CD4-positive, alpha-beta memory T cell (primary cell): ENCODE results near the gene EPM2A. TPM values are rescaled to one million over a fixed set of nuclear protein-coding genes. Genes with fewer than 3 reads are reported as not detected.

Experiments used
- CTCF ChIA-PET: fragments of 350-600 bp; sonication (Branson Sonifier 250); formaldehyde crosslinking; loops from one replicate; lab custom pipeline; 2021; ENCODE audit warnings: inconsistent platforms; ENCODE audit not compliant: partially characterized antibody; lab: Charles Lee
- POLR2A ChIA-PET: fragments of 350-600 bp; sonication (Branson Sonifier 250); formaldehyde crosslinking; loops from one replicate; lab custom pipeline; 2021; ENCODE audit not compliant: partially characterized antibody; lab: Charles Lee
- DNase-seq, 5 donors: peaks; one replicate each; pipeline versions ENCODE4 v3.0.0 to v3.0.0-alpha.2; 2020 to 2022; ENCODE audit warnings: mixed read lengths in 1 of 5
- H3K27ac ChIP-seq: one replicate; pipeline ENCODE4 v1.7.0; 2013; ENCODE audit warnings: low read depth, low read length
- H3K27me3 ChIP-seq: 2 replicates; pipeline ENCODE4 v1.7.0; 2013; ENCODE audit warnings: mild to moderate bottlenecking, low read length, moderate library complexity; ENCODE audit not compliant: insufficient read depth
- H3K36me3 ChIP-seq: 2 replicates; pipeline ENCODE4 v1.7.0; 2013; ENCODE audit warnings: mild to moderate bottlenecking, low read length, moderate library complexity; ENCODE audit not compliant: insufficient read depth
- H3K4me1 ChIP-seq: 2 replicates; pipeline ENCODE4 v1.7.0; 2013; ENCODE audit warnings: mild to moderate bottlenecking, low read length, moderate library complexity; ENCODE audit not compliant: insufficient read depth
- H3K4me3 ChIP-seq, 2 donors: one replicate each; pipeline ENCODE4 v1.7.0; 2013; ENCODE audit warnings: low read length in 2 of 2, mild to moderate bottlenecking in 1 of 2
- H3K9me3 ChIP-seq, 2 donors: one replicate each; pipeline ENCODE4 v1.7.0; 2013; ENCODE audit warnings: low read length in 2 of 2, control low read depth in 1 of 2; ENCODE audit not compliant: control insufficient read depth in 1 of 2
- H3K27ac Mint-ChIP-seq, 7 donors: one replicate each; pipeline ENCODE4 v1.8.0; 2020 to 2021; ENCODE audit warnings: mixed read lengths in 7 of 7, mild to moderate bottlenecking in 6 of 7, inconsistent platforms in 3 of 7, moderate library complexity in 3 of 7
- H3K27me3 Mint-ChIP-seq, 2 donors: one replicate each; pipeline ENCODE4 v1.8.0; 2020 to 2021; ENCODE audit warnings: mixed read lengths in 2 of 2
- H3K36me3 Mint-ChIP-seq, 2 donors: one replicate each; pipeline ENCODE4 v1.8.0; 2020 to 2021; ENCODE audit warnings: mixed read lengths in 2 of 2, inconsistent platforms in 1 of 2, mild to moderate bottlenecking in 1 of 2
- H3K4me1 Mint-ChIP-seq, 4 donors: one replicate each; pipeline ENCODE4 v1.8.0; 2020 to 2021; ENCODE audit warnings: mixed read lengths in 4 of 4, mild to moderate bottlenecking in 1 of 4
- H3K4me3 Mint-ChIP-seq, 8 donors: one replicate each; pipeline ENCODE4 v1.8.0; 2020 to 2021; ENCODE audit warnings: mixed read lengths in 8 of 8, mild to moderate bottlenecking in 7 of 8, moderate library complexity in 6 of 8, inconsistent platforms in 3 of 8
- H3K9me3 Mint-ChIP-seq, 8 donors: one replicate each; pipeline ENCODE4 v1.8.0; 2020 to 2021; ENCODE audit warnings: mixed read lengths in 8 of 8, mild to moderate bottlenecking in 5 of 8, inconsistent platforms in 3 of 8, moderate library complexity in 1 of 8
- intact Hi-C: fragments of 100-400 bp; cut with micrococcal nuclease; formaldehyde crosslinking; loops from one replicate; pipeline ENCODE4 v1.15.1; 2023
- polyA plus RNA-seq, 2 donors: library from polyadenylated mRNA; unstranded; fragments of 300-500 nt; fragmentation: Illumina TruSeq; gene quantifications; one replicate each; pipeline ENCODE4 v1.2.3, GENCODE V29; 2021
- total RNA-seq, 2 experiments: library from RNA; stranded (reverse); gene quantifications; one replicate each; pipeline ENCODE4 v1.2.3, GENCODE V29; 2021

EPM2A gene
- total and polyA plus RNA-seq, 4 experiments from 2014 or later, result 2.6 to 15.1 (median 9.3) TPM

GRCh38 chr6:145603424-145603833 lies 131.9 kb downstream of the EPM2A start:
- peaks cover 0 to 5% (median under 1%) of the 10 kb centered on the region in 8 donors for H3K9me3 Mint-ChIP-seq
- intact Hi-C loops, result no loop called here
- DNase-seq, result no peak

GRCh38 chr6:145602726-145603326 lies 132.5 kb downstream of the EPM2A start:
- ChIA-PET POLR2A (no interaction called here), CTCF (no interaction called here)
- H3K27me3 Mint-ChIP-seq, result peaks cover 3 to 6% of the 10 kb centered on the region in 2 donors
- Histone ChIP-seq H3K36me3 (no peaks in the 10 kb centered on the region), H3K27me3 (no peaks in the 10 kb centered on the region), H3K4me3 (no peak overlapping the region), H3K27ac (no peak overlapping the region), H3K9me3 (no peaks in the 10 kb centered on the region), H3K4me1 (no peaks in the 10 kb centered on the region)
- no peak overlapping the region for H3K4me3 Mint-ChIP-seq
- no peak for DNase-seq
- peaks cover 0 to 5% (median under 1%) of the 10 kb centered on the region in 8 donors for H3K9me3 Mint-ChIP-seq
- no peaks in the 10 kb centered on the region for H3K4me1 Mint-ChIP-seq
- no peak overlapping the region for H3K27ac Mint-ChIP-seq
- intact Hi-C loops, result no loop called here
- no peaks in the 10 kb centered on the region for H3K36me3 Mint-ChIP-seq

More at GRCh38 chr6:145603424-145603833, 131.9 kb downstream of the EPM2A start:
- H3K4me1 ChIP-seq, result no peaks in the 10 kb centered on the region
- no peaks in the 10 kb centered on the region for H3K36me3 ChIP-seq
- ChIA-PET POLR2A (no interaction called here), CTCF (no interaction called here)
- Mint-ChIP-seq H3K27me3 (peaks cover 3 to 8% of the 10 kb centered on the region in 2 donors), H3K36me3 (no peaks in the 10 kb centered on the region), H3K4me1 (no peaks in the 10 kb centered on the region), H3K27ac (no peak overlapping the region), H3K4me3 (no peak overlapping the region)
- H3K9me3 ChIP-seq, result no peaks in the 10 kb centered on the region
- no peak overlapping the region for H3K4me3 ChIP-seq
- H3K27ac ChIP-seq, result no peak overlapping the region
- no peaks in the 10 kb centered on the region for H3K27me3 ChIP-seq

- Mint-ChIP-seq H3K27me3 (peaks cover 0 to 3% of the 10 kb centered on the region in 2 donors), H3K4me3 (no peak overlapping the region), H3K9me3 (peaks cover 0 to 3% (median 0%) of the 10 kb centered on the region in 8 donors), H3K27ac (no peak overlapping the region), H3K36me3 (no peaks in the 10 kb centered on the region), H3K4me1 (no peaks in the 10 kb centered on the region)
- no peaks in the 10 kb centered on the region for H3K36me3 ChIP-seq
- ChIA-PET POLR2A (no interaction called here), CTCF (no interaction called here)
- intact Hi-C loops, result no loop called here
- H3K4me1 ChIP-seq, result no peaks in the 10 kb centered on the region
- no peaks in the 10 kb centered on the region for H3K9me3 ChIP-seq
- no peaks in the 10 kb centered on the region for H3K27me3 ChIP-seq
- no peak overlapping the region for H3K27ac ChIP-seq
- no peak overlapping the region for H3K4me3 ChIP-seq
- DNase-seq, result no peak
These were observed 133.9 kb downstream of the EPM2A start for GRCh38 chr6:145601397-145601796.

GRCh38 chr6:145600299-145600698 lies 135.0 kb downstream of the EPM2A start:
- no peak overlapping the region for H3K27ac ChIP-seq
- no peaks in the 10 kb centered on the region for H3K27me3 ChIP-seq
- no peak overlapping the region for H3K27ac Mint-ChIP-seq
- no peak overlapping the region for H3K4me3 Mint-ChIP-seq
- H3K9me3 ChIP-seq, result no peaks in the 10 kb centered on the region
- intact Hi-C loops, result no loop called here
- peaks cover 0 to 2% of the 10 kb centered on the region in 2 donors for H3K27me3 Mint-ChIP-seq
- peaks cover 0 to 3% (median 0%) of the 10 kb centered on the region in 8 donors for H3K9me3 Mint-ChIP-seq
- H3K4me1 Mint-ChIP-seq, result no peaks in the 10 kb centered on the region
- CTCF ChIA-PET, result no interaction called here
- H3K4me3 ChIP-seq, result no peak overlapping the region
- no peaks in the 10 kb centered on the region for H3K4me1 ChIP-seq
- H3K36me3 Mint-ChIP-seq, result no peaks in the 10 kb centered on the region
- POLR2A ChIA-PET, result no interaction called here
- DNase-seq, result no peak
- H3K36me3 ChIP-seq, result no peaks in the 10 kb centered on the region

GRCh38 chr6:145588981-145589380 lies 146.3 kb downstream of the EPM2A start:
- Mint-ChIP-seq H3K4me3 (no peak overlapping the region), H3K9me3 (peaks cover 0 to 8% (median 2%) of the 10 kb centered on the region in 8 donors), H3K36me3 (no peaks in the 10 kb centered on the region), H3K4me1 (no peaks in the 10 kb centered on the region), H3K27ac (no peak overlapping the region), H3K27me3 (peaks cover 0 to 1% of the 10 kb centered on the region in 2 donors)
- Histone ChIP-seq H3K4me1 (no peaks in the 10 kb centered on the region), H3K36me3 (no peaks in the 10 kb centered on the region), H3K27me3 (no peaks in the 10 kb centered on the region), H3K4me3 (no peak overlapping the region), H3K9me3 (no peaks in the 10 kb centered on the region), H3K27ac (no peak overlapping the region)
- ChIA-PET POLR2A (no interaction called here), CTCF (no interaction called here)
- DNase-seq, result no peak
- intact Hi-C loops, result no loop called here

GRCh38 chr6:145587334-145587733 lies 148.0 kb downstream of the EPM2A start:
- H3K36me3 ChIP-seq, result no peaks in the 10 kb centered on the region
- intact Hi-C loops, result no loop called here
- Mint-ChIP-seq H3K27me3 (peaks cover 0 to 3% of the 10 kb centered on the region in 2 donors), H3K36me3 (no peaks in the 10 kb centered on the region), H3K4me1 (no peaks in the 10 kb centered on the region), H3K4me3 (no peak overlapping the region), H3K27ac (no peak overlapping the region), H3K9me3 (peaks cover 0 to 8% (median 2%) of the 10 kb centered on the region in 8 donors)
- ChIA-PET POLR2A (no interaction called here), CTCF (no interaction called here)
- DNase-seq, result no peak
- no peaks in the 10 kb centered on the region for H3K27me3 ChIP-seq
- no peaks in the 10 kb centered on the region for H3K4me1 ChIP-seq
- H3K27ac ChIP-seq, result no peak overlapping the region
- no peak overlapping the region for H3K4me3 ChIP-seq
- no peaks in the 10 kb centered on the region for H3K9me3 ChIP-seq

- H3K36me3 Mint-ChIP-seq, result no peaks in the 10 kb centered on the region
- DNase-seq, result no peak
- Histone ChIP-seq H3K4me1 (no peaks in the 10 kb centered on the region), H3K27ac (no peak overlapping the region), H3K9me3 (no peaks in the 10 kb centered on the region), H3K4me3 (no peak overlapping the region), H3K36me3 (no peaks in the 10 kb centered on the region), H3K27me3 (no peaks in the 10 kb centered on the region)
- peaks cover 0 to 9% (median 3%) of the 10 kb centered on the region in 8 donors for H3K9me3 Mint-ChIP-seq
- ChIA-PET CTCF (no interaction called here), POLR2A (no interaction called here)
- H3K4me3 Mint-ChIP-seq, result no peak overlapping the region
- intact Hi-C loops, result no loop called here
- H3K27ac Mint-ChIP-seq, result no peak overlapping the region
- peaks cover 0 to 3% of the 10 kb centered on the region in 2 donors for H3K27me3 Mint-ChIP-seq
- H3K4me1 Mint-ChIP-seq, result no peaks in the 10 kb centered on the region
These were observed 151.6 kb downstream of the EPM2A start for GRCh38 chr6:145583753-145584152.
